HG03139 (cell line): ENCODE results near the gene CYRIA.

Experiments
- ATAC-seq: cut with Tn5 transposase; IDR thresholded peaks from one replicate; pipeline ENCODE4 v1.9.1; 2021; ENCODE audit not compliant: unreplicated experiment

CYRIA gene

GRCh38 chr2:16632598-16632997, 33.0 kb downstream of the CYRIA start:
- no peak for ATAC-seq

GRCh38 chr2:16630463-16630862, 35.2 kb downstream of the CYRIA start:
- ATAC-seq, result peak; percentile 42

GRCh38 chr2:16629770-16630169, 35.9 kb downstream of the CYRIA start:
- no peak for ATAC-seq

- no peak for ATAC-seq
Observed at GRCh38 chr2:16629044-16629443, 36.6 kb downstream of the CYRIA start.

GRCh38 chr2:16628314-16628713, 37.3 kb downstream of the CYRIA start:
- ATAC-seq, result no peak

GRCh38 chr2:16626997-16627605, 38.5 kb downstream of the CYRIA start:
- no peak for ATAC-seq

- no peak for ATAC-seq
Observed at GRCh38 chr2:16626497-16626896, 39.1 kb downstream of the CYRIA start.

GRCh38 chr2:16625759-16626158, 39.9 kb downstream of the CYRIA start:
- ATAC-seq, result peak; percentile 63

GRCh38 chr2:16625201-16625729, 40.4 kb downstream of the CYRIA start:
- ATAC-seq, result no peak

GRCh38 chr2:16624436-16624780, 41.2 kb downstream of the CYRIA start:
- ATAC-seq, result no peak

GRCh38 chr2:16623564-16624435, 41.8 kb downstream of the CYRIA start:
- ATAC-seq, result no peak

- ATAC-seq, result no peak
Observed at GRCh38 chr2:16623031-16623430, 42.6 kb downstream of the CYRIA start.

- ATAC-seq, result no peak
Observed at GRCh38 chr2:16622399-16622968, 43.1 kb downstream of the CYRIA start.

GRCh38 chr2:16621316-16621715, 44.3 kb downstream of the CYRIA start:
- ATAC-seq, result no peak

- no peak for ATAC-seq
Observed at GRCh38 chr2:16620590-16620989, 45.0 kb downstream of the CYRIA start.

GRCh38 chr2:16619576-16620245, 45.9 kb downstream of the CYRIA start:
- no peak for ATAC-seq

GRCh38 chr2:16617282-16618266, 48.1 kb downstream of the CYRIA start:
- ATAC-seq, result no peak
